ENCODE measurements around the gene SPINT2.

- TF ChIP-seq CSRNP3 (CRISPR knock-in tag; IDR thresholded peaks at IDR 0.05) (no peak), RARB (CRISPR knock-in tag; IDR thresholded peaks at IDR 0.05) (no peak), BACH2 (CRISPR knock-in tag; IDR thresholded peaks at IDR 0.05; ENCODE audit: borderline replicate concordance) (no peak), ZNF70 (CRISPR knock-in tag; IDR thresholded peaks at IDR 0.05) (no peak)
Observed at GRCh38 chr19:38310279-38310670, 45.9 kb downstream of the SPINT2 start.

Measured in SK-N-SH treated with all-trans-retinoic acid at 6 μM for 48 hours (cell line).